Left forelimb (tissue), 1 donor: ENCODE data around the gene MAX.
"Not testable (repeated sequence)": the region's sequence is repeated elsewhere in the genome, so short reads cannot be mapped to it uniquely, and the experiment has no call there.

ENCODE experiments used
- DNase-seq: peaks from one replicate; pipeline ENCODE4 v3.0.0-alpha.2; 2018; ENCODE audit warnings: low spot score

MAX gene

GRCh38 chr14:65104791-65105190 lies 2.5 kb upstream of the MAX start:
- DNase-seq: no peak

GRCh38 chr14:65103150-65103760 lies 938 bp upstream of the MAX start:
- no peak for DNase-seq

GRCh38 chr14:65101631-65102440 lies 481 bp downstream of the MAX start:
- DNase-seq: peak; percentile 72

GRCh38 chr14:65100922-65101541 lies 1.3 kb downstream of the MAX start:
- no peak for DNase-seq

- no peak for DNase-seq
Observed at GRCh38 chr14:65098586-65098985, 3.7 kb downstream of the MAX start.

- no peak for DNase-seq
Observed at GRCh38 chr14:65096323-65097089, 5.8 kb downstream of the MAX start.

GRCh38 chr14:65095633-65096205 lies 6.6 kb downstream of the MAX start:
- DNase-seq: peak; percentile 81

GRCh38 chr14:65092349-65092748 lies 10.0 kb downstream of the MAX start:
- no peak for DNase-seq

- DNase-seq: not testable (repeated sequence)
Observed at GRCh38 chr14:65087835-65088234, 14.5 kb downstream of the MAX start.

GRCh38 chr14:65086686-65087085 lies 15.6 kb downstream of the MAX start:
- not testable (repeated sequence) for DNase-seq

- no peak for DNase-seq
Observed at GRCh38 chr14:65084554-65085505, 17.5 kb downstream of the MAX start.

GRCh38 chr14:65082930-65083329 lies 19.4 kb downstream of the MAX start:
- DNase-seq: no peak

GRCh38 chr14:65080960-65081747 lies 21.2 kb downstream of the MAX start:
- DNase-seq: no peak

- DNase-seq: no peak
Observed at GRCh38 chr14:65079768-65080167, 22.5 kb downstream of the MAX start.

- no peak for DNase-seq
Observed at GRCh38 chr14:65079201-65079600, 23.1 kb downstream of the MAX start.

GRCh38 chr14:65077318-65077717 lies 25.0 kb downstream of the MAX start:
- no peak for DNase-seq

- no peak for DNase-seq
Observed at GRCh38 chr14:65075628-65076325, 26.5 kb downstream of the MAX start.

- no peak for DNase-seq
Observed at GRCh38 chr14:65074449-65075150, 27.7 kb downstream of the MAX start.
